ENCODE results near the gene VGLL4. TPM values are rescaled to one million over a fixed set of nuclear protein-coding genes. Genes with fewer than 3 reads are reported as not detected.
"Not testable (repeated sequence)": the region's sequence is repeated elsewhere in the genome, so short reads cannot be mapped to it uniquely, and the experiment has no call there.

VGLL4 gene
- total RNA-seq = 76.7 and 79.0 TPM in 2 replicates

- DNase-seq = peak; percentile 92
Measured at GRCh38 chr3:11643605-11644087, at the start of gene VGLL4. Gene VGLL4 (minus strand): TSS chr3:11643915. CDS start chr3:11643518, 397 bp downstream.

- no peak for DNase-seq
Measured at GRCh38 chr3:11692532-11692813, 48.8 kb upstream of the VGLL4 start.

- DNase-seq = no peak
Measured at GRCh38 chr3:11691767-11692531, 48.2 kb upstream of the VGLL4 start.

GRCh38 chr3:11690863-11691766, 47.4 kb upstream of the VGLL4 start:
- DNase-seq = peak; percentile 23

- DNase-seq = peak; percentile 18
Measured at GRCh38 chr3:11689749-11690148, 46.0 kb upstream of the VGLL4 start.

GRCh38 chr3:11684980-11685379, 41.3 kb upstream of the VGLL4 start:
- DNase-seq = not testable (repeated sequence)

- no peak for DNase-seq
Measured at GRCh38 chr3:11680509-11680908, 36.8 kb upstream of the VGLL4 start.

- no peak for DNase-seq
Measured at GRCh38 chr3:11679964-11680363, 36.2 kb upstream of the VGLL4 start.

GRCh38 chr3:11672363-11672762, 28.6 kb upstream of the VGLL4 start:
- no peak for DNase-seq

GRCh38 chr3:11671648-11672100, 28.0 kb upstream of the VGLL4 start:
- DNase-seq = peak; percentile 57

- no peak for DNase-seq
Measured at GRCh38 chr3:11668243-11669235, 24.8 kb upstream of the VGLL4 start.

GRCh38 chr3:11665331-11665730, 21.6 kb upstream of the VGLL4 start:
- no peak for DNase-seq

GRCh38 chr3:11662392-11662990, 18.8 kb upstream of the VGLL4 start:
- peak; percentile 48 for DNase-seq

GRCh38 chr3:11661827-11662226, 18.1 kb upstream of the VGLL4 start:
- peak; percentile 87 for DNase-seq

GRCh38 chr3:11661052-11661656, 17.4 kb upstream of the VGLL4 start:
- DNase-seq = peak; percentile 77

- no peak for DNase-seq
Measured at GRCh38 chr3:11660242-11660641, 16.5 kb upstream of the VGLL4 start.

GRCh38 chr3:11658180-11658579, 14.5 kb upstream of the VGLL4 start:
- no peak for DNase-seq

- DNase-seq = peak; percentile 59
Measured at GRCh38 chr3:11655196-11655928, 11.6 kb upstream of the VGLL4 start.

- DNase-seq = no peak
Measured at GRCh38 chr3:11654166-11654565, 10.5 kb upstream of the VGLL4 start.

GRCh38 chr3:11653298-11654055, 9.8 kb upstream of the VGLL4 start:
- DNase-seq = no peak

Data from dermis blood vessel endothelial cell (primary cell).